ENCODE measurements around the gene GCHFR.

DNA sequence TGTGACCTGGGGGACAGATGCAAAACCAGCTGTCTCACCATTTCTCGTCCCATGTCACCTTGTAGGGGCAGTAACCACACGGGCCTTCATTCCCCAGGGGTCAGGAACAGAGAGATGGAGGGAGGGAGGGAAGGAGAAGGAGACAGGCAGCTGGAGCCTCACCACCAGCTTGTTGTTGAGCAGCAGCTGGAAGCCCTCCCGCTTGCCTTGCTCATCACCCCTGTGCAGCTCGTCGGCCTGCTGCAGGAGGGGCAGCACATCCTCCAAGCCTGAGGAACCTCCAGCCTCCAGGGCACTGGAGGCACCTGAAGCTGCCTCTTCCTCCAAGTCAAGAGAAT lies 19.1 kb upstream of the GCHFR start:
- TF ChIP-seq, protein P1, sequence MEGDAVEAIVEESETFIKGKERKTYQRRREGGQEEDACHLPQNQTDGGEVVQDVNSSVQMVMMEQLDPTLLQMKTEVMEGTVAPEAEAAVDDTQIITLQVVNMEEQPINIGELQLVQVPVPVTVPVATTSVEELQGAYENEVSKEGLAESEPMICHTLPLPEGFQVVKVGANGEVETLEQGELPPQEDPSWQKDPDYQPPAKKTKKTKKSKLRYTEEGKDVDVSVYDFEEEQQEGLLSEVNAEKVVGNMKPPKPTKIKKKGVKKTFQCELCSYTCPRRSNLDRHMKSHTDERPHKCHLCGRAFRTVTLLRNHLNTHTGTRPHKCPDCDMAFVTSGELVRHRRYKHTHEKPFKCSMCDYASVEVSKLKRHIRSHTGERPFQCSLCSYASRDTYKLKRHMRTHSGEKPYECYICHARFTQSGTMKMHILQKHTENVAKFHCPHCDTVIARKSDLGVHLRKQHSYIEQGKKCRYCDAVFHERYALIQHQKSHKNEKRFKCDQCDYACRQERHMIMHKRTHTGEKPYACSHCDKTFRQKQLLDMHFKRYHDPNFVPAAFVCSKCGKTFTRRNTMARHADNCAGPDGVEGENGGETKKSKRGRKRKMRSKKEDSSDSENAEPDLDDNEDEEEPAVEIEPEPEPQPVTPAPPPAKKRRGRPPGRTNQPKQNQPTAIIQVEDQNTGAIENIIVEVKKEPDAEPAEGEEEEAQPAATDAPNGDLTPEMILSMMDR (IDR thresholded peaks at IDR 0.05): no peak
- no peak for TF ChIP-seq POLR2A (IDR thresholded peaks at IDR 0.05)

All from Peyer's patch (tissue), 4 donors.